ENCODE data around the gene CHL1.
A peak's percentile ranks its signal among the peaks of the same experiment; 100 is the strongest.

The CHL1 gene

DNA sequence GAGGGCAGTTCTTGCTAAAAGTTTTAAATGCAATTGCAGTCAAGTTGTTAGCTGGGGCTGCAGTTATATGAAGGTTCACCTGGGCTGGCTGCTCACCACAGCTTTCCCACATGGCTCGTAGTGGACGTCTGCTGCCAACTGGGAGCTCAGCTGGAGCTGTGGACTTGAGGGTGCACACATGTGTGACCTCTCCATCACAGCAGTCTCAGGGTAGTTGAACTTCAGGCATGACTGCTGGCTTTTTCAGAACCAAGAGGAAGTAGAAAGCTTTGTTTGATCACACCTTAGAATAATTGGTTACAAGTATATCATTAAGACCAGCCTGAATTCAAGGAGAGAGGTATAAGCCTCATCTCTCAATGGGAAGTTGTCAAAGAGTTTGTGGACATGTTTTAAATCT lies 74.1 kb downstream of the CHL1 start:
- DNase-seq (ENCODE audit: low read depth, low spot score), result no peak

DNA sequence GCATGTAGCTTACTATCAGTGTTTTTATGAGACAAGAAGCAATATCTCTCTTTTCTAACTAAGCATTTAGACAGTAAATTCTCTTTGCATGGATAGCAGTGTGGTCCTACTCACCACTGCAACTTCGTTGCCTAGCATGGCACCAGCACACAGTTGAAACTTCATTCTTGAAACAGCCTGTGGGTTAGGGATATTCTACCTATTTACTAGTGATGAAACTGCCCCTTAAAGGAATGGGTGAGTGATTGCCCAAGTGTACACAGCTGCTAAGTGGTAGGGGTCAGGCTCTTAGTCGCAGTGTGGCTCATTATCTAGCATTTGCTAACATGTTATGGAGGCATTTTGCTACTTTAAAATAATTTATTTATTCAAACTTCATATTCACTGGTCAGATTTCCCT lies 78.4 kb downstream of the CHL1 start:
- H3K27ac ChIP-seq, result no peak overlapping the region
- DNase-seq (ENCODE audit: low read depth, low spot score), result no peak

More for the DNA sequence above, 74.1 kb downstream of the CHL1 start:
- no peak overlapping the region for H3K27ac ChIP-seq

- no peak overlapping the region for H3K27ac ChIP-seq
- DNase-seq (ENCODE audit: low read depth, low spot score), result no peak
These were observed 81.3 kb downstream of the CHL1 start for GRCh38 chr3:277873-278272.

GRCh38 chr3:278300-279064 lies 81.9 kb downstream of the CHL1 start:
- no peak overlapping the region for H3K27ac ChIP-seq
- DNase-seq (ENCODE audit: low read depth, low spot score), result no peak

DNA sequence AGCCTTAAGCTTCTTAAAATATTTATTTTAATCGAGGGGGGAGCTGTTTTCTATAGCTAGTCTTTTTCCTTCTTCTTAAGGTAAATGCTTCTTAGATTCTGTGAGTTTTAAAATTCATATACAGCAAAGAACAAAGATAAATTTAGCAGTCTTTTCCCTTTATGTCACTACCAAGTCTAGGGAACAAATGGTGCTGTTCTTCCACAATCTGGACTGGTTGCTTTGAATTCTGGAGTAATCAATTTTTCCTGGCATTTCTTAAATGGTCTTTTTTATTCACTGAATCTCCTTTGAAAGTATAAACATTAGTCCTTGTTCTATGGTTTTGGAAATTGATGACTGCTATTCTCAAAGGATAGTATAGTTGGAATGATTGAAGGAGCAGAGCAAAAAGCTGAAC lies 82.8 kb downstream of the CHL1 start:
- no peak overlapping the region for H3K27ac ChIP-seq
- DNase-seq (ENCODE audit: low read depth, low spot score), result no peak

GRCh38 chr3:280681-281080 lies 84.1 kb downstream of the CHL1 start:
- DNase-seq (ENCODE audit: low read depth, low spot score), result no peak

DNA sequence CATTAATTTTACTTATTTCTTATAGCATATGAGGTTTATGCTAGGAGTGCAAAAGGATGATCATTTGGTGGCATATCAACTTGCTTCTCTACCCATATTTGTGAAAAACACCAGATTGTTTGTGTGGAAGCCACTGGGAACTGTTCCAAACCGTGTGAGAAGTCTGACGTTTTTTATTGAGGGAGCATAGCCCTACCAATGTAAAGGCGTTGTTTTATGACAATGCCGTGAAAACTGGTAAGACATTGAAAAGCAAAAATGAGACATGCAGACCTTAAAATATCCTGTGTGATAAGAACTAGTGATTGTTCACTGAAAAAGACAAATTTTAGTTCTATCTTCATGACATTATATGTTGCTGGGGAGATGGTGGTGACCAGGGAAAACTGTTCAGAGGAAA lies 87.8 kb downstream of the CHL1 start:
- no peak overlapping the region for H3K27ac ChIP-seq
- no peak for DNase-seq (ENCODE audit: low read depth, low spot score)

More at GRCh38 chr3:280681-281080, 84.1 kb downstream of the CHL1 start:
- no peak overlapping the region for H3K27ac ChIP-seq

- no peak for DNase-seq (ENCODE audit: low read depth, low spot score)
- H3K27ac ChIP-seq, result no peak overlapping the region
These were observed 91.9 kb downstream of the CHL1 start for GRCh38 chr3:288417-288816.

- no peak for DNase-seq (ENCODE audit: low read depth, low spot score)
- H3K27ac ChIP-seq, result peak overlapping the region; percentile 69
These were observed 94.5 kb downstream of the CHL1 start for GRCh38 chr3:291028-291427.

- DNase-seq (ENCODE audit: low read depth, low spot score), result no peak
These were observed 95.3 kb downstream of the CHL1 start for GRCh38 chr3:291646-292436.

DNA sequence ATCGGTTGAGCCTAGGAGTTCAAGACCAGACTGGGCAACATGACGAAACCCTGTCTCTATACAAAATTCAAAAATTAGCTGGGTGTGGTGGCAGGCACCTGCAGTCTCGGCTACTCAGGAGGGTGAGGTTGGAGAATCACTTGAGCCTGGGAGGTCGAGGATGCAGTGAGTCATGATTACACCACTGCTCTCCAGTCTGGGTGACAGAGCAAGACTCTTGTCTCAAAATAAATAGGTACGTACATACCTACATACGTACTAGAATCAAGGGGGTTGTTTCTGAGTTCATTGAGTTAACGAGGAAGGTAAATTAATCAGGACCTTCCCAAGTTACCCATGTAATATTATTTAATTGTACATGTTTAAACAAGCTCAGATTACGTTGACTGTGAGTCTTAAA lies 97.5 kb downstream of the CHL1 start:
- H3K27ac ChIP-seq, result peak overlapping the region; percentile 79
- DNase-seq (ENCODE audit: low read depth, low spot score), result peak; percentile 96

More at GRCh38 chr3:291646-292436, 95.3 kb downstream of the CHL1 start:
- H3K27ac ChIP-seq, result peak overlapping the region; percentile 69

DNA sequence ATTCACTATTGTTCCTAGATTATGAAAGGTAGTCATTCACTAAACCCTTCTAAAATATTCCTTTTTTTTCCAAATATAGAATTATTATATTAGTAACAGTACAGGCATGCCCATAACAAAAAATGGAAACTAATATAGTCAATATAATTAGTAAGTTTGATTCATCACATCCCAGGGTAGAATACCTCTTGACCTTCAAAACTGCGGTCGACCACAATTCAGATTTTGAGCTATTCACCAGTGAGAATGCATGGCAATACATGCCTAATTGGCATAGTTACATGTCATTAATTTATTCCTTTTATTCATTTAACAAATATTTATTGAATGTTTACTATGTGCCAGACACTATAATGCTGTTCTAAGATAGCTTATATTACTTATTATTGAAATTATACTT lies 98.0 kb downstream of the CHL1 start:
- peak overlapping the region; percentile 79 for H3K27ac ChIP-seq
- peak; percentile 57 for DNase-seq (ENCODE audit: low read depth, low spot score)

GRCh38 chr3:295166-295565 lies 98.6 kb downstream of the CHL1 start:
- peak overlapping the region; percentile 79 for H3K27ac ChIP-seq
- no peak for DNase-seq (ENCODE audit: low read depth, low spot score)

DNA sequence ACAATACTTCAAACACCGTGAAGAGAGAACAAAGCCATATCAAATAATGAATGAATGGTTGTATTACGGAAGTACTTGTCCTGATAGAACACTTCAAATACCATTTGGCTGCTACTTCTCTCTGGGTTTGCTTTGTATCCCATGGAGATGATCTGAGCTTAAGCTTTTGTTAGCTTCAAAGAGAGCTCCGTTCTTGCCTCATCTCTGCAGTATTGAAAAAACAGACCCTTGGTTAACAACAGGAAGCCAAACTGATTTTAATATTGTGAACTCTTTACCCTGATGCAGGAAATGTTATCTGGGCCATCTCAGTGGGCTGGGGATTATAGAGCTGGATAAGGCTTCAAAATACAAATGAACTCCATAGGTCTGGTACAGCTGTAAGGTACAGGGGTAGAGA lies 101.0 kb downstream of the CHL1 start:
- no peak for DNase-seq (ENCODE audit: low read depth, low spot score)
- H3K27ac ChIP-seq, result no peak overlapping the region

GRCh38 chr3:299590-300301 lies 103.2 kb downstream of the CHL1 start:
- DNase-seq (ENCODE audit: low read depth, low spot score), result no peak

DNA sequence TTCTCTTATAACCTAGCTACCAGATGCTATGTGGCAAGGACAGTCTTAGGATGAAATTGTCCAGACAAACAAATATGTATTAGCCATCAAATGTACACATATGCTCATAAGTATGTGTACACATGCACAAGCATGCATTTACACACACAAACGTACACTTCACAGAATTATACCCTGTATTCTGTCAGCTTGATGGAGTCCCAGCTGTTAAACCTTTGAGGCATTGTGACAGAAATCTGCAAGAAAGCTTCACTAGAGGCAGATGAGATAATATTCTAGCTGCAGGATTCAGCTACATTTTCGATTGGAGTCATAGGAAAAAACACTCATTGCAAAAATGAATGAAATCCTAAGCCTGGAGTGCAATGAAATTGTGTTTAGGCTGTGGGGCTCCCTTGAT lies 110.6 kb downstream of the CHL1 start:
- no peak for DNase-seq (ENCODE audit: low read depth, low spot score)
- H3K27ac ChIP-seq, result no peak overlapping the region

More at GRCh38 chr3:299590-300301, 103.2 kb downstream of the CHL1 start:
- no peak overlapping the region for H3K27ac ChIP-seq

GRCh38 chr3:308597-309321 lies 112.2 kb downstream of the CHL1 start:
- no peak overlapping the region for H3K27ac ChIP-seq
- DNase-seq (ENCODE audit: low read depth, low spot score), result no peak

DNA sequence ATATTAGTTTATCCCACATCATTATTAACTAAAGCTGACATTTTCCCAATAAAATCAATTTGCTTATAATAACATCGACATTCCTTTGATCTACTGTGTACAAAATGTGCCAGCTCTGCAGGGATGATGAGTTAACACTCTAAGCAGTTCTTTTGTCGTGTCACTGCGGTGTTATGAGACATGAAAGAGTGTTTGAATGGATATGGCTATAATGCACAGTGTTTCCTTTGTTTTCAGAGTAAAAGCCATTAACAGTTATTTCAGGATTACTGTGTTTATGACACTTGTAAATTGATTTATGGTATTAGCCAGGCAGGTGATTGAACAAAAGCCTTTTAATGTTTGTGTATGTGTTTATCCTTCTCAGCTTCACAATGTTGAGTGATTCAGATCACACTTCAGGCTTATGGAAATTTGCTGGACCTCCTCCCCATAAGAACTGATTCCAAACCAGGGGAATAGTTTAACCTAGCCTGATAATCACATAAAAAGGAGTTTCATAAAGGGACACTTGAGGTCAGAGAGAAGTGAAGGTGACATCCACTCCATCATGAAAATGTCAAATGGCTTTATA lies 115.7 kb downstream of the CHL1 start:
- H3K27ac ChIP-seq, result no peak overlapping the region
- DNase-seq (ENCODE audit: low read depth, low spot score), result no peak

GRCh38 chr3:312911-313310 lies 116.3 kb downstream of the CHL1 start:
- DNase-seq (ENCODE audit: low read depth, low spot score), result no peak
- H3K27ac ChIP-seq, result no peak overlapping the region

GRCh38 chr3:317012-317411 lies 120.4 kb downstream of the CHL1 start:
- no peak for DNase-seq (ENCODE audit: low read depth, low spot score)
- no peak overlapping the region for H3K27ac ChIP-seq
